ENCODE measurements around the gene CHPT1. TPM values are rescaled to one million over a fixed set of nuclear protein-coding genes. Genes with fewer than 3 reads are reported as not detected.
"Not testable (repeated sequence)": the region's sequence is repeated elsewhere in the genome, so short reads cannot be mapped to it uniquely, and the experiment has no call there.

Gene CHPT1
- total RNA-seq, 4 donors from 2014 or later: 160 to 272 (median 228) TPM

DNA sequence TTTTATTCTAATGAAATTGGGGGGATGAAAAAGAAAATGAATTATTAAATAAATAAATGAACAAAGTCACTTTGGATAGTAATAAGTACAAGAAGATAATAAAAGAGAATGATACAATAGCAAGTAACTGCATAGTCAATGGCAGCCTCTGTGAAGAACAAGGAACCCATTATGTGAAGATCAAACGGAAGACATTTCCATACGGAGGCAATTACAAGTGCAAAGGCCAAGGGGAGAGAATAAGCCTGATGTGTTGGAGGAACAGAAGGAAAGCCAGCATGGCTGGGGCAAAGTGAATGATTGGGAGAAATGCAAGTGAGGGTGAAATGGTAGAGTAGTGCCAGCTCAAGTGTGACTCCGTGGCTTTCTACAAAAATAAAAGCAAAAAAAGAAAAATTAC lies 43.9 kb upstream of the CHPT1 start:
- Histone ChIP-seq H3K4me3 (no peak overlapping the region), H3K27ac (no peak overlapping the region), H3K4me1 (peaks cover 0 to 3% (median 0%) of the 10 kb centered on the region in 4 donors), H3K27me3 (no peaks in the 10 kb centered on the region), H3K9me3 (no peaks in the 10 kb centered on the region), H3K36me3 (no peaks in the 10 kb centered on the region)
- 13 to 23% methylated on average over 3 of the region's 3 CpGs for WGBS, 2 donors
- TF ChIP-seq EP300 (IDR thresholded peaks at IDR 0.05) (no peak), POLR2A (IDR thresholded peaks at IDR 0.05) (no peak)
- TF ChIP-seq, protein P1, sequence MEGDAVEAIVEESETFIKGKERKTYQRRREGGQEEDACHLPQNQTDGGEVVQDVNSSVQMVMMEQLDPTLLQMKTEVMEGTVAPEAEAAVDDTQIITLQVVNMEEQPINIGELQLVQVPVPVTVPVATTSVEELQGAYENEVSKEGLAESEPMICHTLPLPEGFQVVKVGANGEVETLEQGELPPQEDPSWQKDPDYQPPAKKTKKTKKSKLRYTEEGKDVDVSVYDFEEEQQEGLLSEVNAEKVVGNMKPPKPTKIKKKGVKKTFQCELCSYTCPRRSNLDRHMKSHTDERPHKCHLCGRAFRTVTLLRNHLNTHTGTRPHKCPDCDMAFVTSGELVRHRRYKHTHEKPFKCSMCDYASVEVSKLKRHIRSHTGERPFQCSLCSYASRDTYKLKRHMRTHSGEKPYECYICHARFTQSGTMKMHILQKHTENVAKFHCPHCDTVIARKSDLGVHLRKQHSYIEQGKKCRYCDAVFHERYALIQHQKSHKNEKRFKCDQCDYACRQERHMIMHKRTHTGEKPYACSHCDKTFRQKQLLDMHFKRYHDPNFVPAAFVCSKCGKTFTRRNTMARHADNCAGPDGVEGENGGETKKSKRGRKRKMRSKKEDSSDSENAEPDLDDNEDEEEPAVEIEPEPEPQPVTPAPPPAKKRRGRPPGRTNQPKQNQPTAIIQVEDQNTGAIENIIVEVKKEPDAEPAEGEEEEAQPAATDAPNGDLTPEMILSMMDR (IDR thresholded peaks at IDR 0.05): no peak
- no peak for DNase-seq (ENCODE audit: low spot score in 2 of 2)

DNA sequence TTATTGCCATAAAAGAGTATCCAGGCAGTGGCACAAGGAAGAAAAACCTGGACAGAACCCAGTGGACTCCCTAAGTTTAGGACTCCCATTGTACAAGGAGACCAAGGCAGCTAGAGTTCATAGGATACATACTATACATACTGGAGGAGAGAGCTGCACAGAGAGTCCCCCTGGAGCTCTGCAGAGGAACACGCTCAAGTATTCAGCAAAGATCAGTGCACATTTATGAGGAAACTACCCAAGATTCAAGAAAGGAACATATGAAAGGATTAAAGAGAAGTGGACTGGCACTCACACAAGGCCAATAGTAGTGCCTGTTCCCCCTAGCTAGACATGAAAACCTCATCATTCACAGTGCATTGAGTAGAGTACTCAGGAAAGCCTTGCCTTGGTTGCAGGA lies 43.0 kb upstream of the CHPT1 start:
- Histone ChIP-seq H3K9me3 (no peaks in the 10 kb centered on the region), H3K4me3 (no peak overlapping the region), H3K27me3 (no peaks in the 10 kb centered on the region), H3K27ac (no peak overlapping the region), H3K36me3 (no peaks in the 10 kb centered on the region), H3K4me1 (peaks cover 0 to 3% (median 0%) of the 10 kb centered on the region in 4 donors)
- 84 to 90% methylated on average over 1 of the region's 1 CpG for WGBS, 2 donors
- TF ChIP-seq POLR2A (IDR thresholded peaks at IDR 0.05): no peak
- no peak for TF ChIP-seq EP300 (IDR thresholded peaks at IDR 0.05)
- TF ChIP-seq, protein P1 (IDR thresholded peaks at IDR 0.05): no peak
- no peak for DNase-seq (ENCODE audit: low spot score in 2 of 2)

DNA sequence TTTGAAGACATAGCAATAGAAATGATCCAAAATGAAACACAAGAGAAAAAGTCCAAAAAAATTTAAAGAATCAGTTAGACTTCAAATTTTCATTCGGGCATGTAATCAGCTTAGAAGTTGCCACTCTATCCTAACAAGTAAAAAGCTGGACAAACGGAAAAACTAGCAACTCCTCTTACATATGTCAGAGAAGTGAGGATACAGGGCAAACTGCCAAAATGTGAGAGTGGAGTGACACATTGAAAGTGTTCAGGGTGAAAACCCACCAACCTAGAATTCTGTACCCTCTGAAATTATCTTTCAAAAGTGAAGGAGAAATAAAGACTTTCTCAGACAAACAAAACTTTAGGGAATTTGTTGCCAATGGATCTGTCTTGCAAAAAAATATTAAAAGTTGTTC lies 42.0 kb upstream of the CHPT1 start:
- peaks cover 0 to 3% (median 0%) of the 10 kb centered on the region in 4 donors for H3K4me1 ChIP-seq
- 61 to 66% methylated on average over 2 of the region's 2 CpGs for WGBS, 2 donors
- H3K27me3 ChIP-seq: no peaks in the 10 kb centered on the region
- no peak for DNase-seq (ENCODE audit: low spot score in 2 of 2)
- H3K4me3 ChIP-seq: no peak overlapping the region
- TF ChIP-seq POLR2A (IDR thresholded peaks at IDR 0.05) (no peak), EP300 (IDR thresholded peaks at IDR 0.05) (no peak)
- TF ChIP-seq, protein P1 (IDR thresholded peaks at IDR 0.05): no peak
- H3K36me3 ChIP-seq: no peaks in the 10 kb centered on the region
- H3K27ac ChIP-seq: no peak overlapping the region
- H3K9me3 ChIP-seq: no peaks in the 10 kb centered on the region

DNA sequence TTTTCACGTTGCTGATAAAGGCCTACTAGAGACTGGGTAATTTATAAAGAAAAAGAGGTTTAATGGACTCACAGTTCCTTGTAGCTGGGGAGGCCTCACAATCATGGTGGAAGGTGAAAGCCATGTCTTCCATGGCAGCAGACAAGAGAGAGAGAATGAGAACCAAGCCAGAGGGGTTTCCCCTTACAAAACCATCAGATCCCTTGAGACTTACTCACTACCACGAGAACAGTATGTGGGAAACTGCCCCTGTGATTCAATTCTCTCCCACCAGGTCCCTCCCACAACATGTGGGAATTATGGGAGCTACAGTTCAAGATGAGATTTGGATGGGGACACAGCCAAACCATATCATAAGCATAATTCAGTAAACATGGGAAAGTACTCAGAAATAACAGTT lies 36.8 kb upstream of the CHPT1 start:
- H3K4me1 ChIP-seq; H3K27me3 ChIP-seq; H3K4me3 ChIP-seq; H3K27ac ChIP-seq; H3K36me3 ChIP-seq; H3K9me3 ChIP-seq; DNase-seq (ENCODE audit: low spot score in 2 of 2): not testable (repeated sequence)
- WGBS, 2 donors: 54 to 67% methylated on average over 2 of the region's 2 CpGs

DNA sequence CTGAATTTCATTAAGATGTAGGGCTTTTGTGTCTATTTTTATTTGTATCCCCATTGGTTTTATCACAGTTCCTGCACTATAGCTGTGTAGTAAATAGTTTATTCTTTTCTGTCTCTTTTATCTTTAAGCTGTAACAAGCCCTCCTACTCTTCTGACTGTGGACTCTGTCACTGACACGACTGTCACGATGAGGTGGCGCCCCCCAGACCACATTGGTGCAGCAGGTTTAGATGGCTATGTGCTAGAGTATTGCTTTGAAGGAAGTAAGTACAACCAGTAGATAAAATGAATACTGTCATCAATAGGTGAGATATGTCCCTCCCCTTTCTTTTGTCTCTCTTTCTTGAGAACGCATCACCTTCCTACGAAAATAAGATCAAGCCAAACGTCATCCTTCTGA lies 34.1 kb upstream of the CHPT1 start:
- Histone ChIP-seq H3K27me3 (no peaks in the 10 kb centered on the region), H3K4me3 (no peak overlapping the region), H3K27ac (no peak overlapping the region), H3K36me3 (no peaks in the 10 kb centered on the region), H3K9me3 (no peaks in the 10 kb centered on the region), H3K4me1 (no peaks in the 10 kb centered on the region)
- no peak for DNase-seq (ENCODE audit: low spot score in 2 of 2)
- WGBS, 2 donors: 89 to 90% methylated on average over 6 of the region's 6 CpGs
- TF ChIP-seq EP300 (IDR thresholded peaks at IDR 0.05): no peak
- TF ChIP-seq, protein P1 (IDR thresholded peaks at IDR 0.05): no peak
- no peak for TF ChIP-seq POLR2A (IDR thresholded peaks at IDR 0.05)

DNA sequence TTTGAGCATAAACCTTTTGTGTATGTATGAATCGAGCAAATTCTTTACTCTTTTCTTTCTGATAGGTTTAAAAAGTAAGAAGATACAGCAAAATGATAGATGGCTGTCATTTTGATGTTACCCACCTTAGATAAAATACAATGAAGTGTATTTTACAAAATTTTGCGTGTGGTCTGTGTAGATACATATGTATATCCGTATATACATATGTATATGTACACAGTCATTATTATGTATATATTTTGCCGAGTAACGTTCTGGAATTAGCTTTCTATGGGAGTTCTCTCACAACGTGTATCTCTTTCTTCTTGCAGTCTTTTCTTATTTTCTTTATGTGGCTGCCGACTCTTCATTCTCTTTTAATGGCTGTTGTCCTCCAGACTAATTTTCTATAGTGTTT lies 32.4 kb upstream of the CHPT1 start:
- Histone ChIP-seq H3K4me1 (peaks cover 0 to under 1% (median 0%) of the 10 kb centered on the region in 4 donors), H3K27ac (no peak overlapping the region), H3K27me3 (no peaks in the 10 kb centered on the region), H3K36me3 (no peaks in the 10 kb centered on the region), H3K9me3 (no peaks in the 10 kb centered on the region), H3K4me3 (no peak overlapping the region)
- WGBS, 2 donors: 65% methylated on average over 7 of the region's 7 CpGs
- no peak for DNase-seq (ENCODE audit: low spot score in 2 of 2)
- TF ChIP-seq POLR2A (IDR thresholded peaks at IDR 0.05): no peak
- TF ChIP-seq EP300 (IDR thresholded peaks at IDR 0.05): no peak
